Ureter (tissue), 1 donor: ENCODE data around the gene PRDM2. TPM values are rescaled to one million over a fixed set of nuclear protein-coding genes. Genes with fewer than 3 reads are reported as not detected.
A peak's percentile ranks its signal among the peaks of the same experiment; 100 is the strongest.
"Not testable (repeated sequence)": the region's sequence is repeated elsewhere in the genome, so short reads cannot be mapped to it uniquely, and the experiment has no call there.

Experiments
- DNase-seq: peaks from one replicate; pipeline ENCODE4 v3.0.0-alpha.2; 2020; ENCODE audit warnings: low spot score
- total RNA-seq: library from RNA; stranded (reverse); gene quantifications from one replicate; pipeline ENCODE4 v1.2.4, GENCODE V29; 2023
- donor health status: DM: yes; HTN: yes; CAD: no.

PRDM2 gene
- total RNA-seq, 1 donor from 2014 or later: 83.1 TPM

GRCh38 chr1:13700521-13701270 is 708 bp downstream of the PRDM2 start:
- peak; percentile 45 for DNase-seq

GRCh38 chr1:13701271-13701640 is 1.3 kb downstream of the PRDM2 start:
- no peak for DNase-seq

GRCh38 chr1:13702425-13703127 is 2.6 kb downstream of the PRDM2 start:
- no peak for DNase-seq

- no peak for DNase-seq
Measured at GRCh38 chr1:13703128-13703513, 3.1 kb downstream of the PRDM2 start.

- no peak for DNase-seq
Measured at GRCh38 chr1:13703558-13704490, 3.8 kb downstream of the PRDM2 start.

- no peak for DNase-seq
Measured at GRCh38 chr1:13706046-13706445, 6.1 kb downstream of the PRDM2 start.

GRCh38 chr1:13707164-13707563 is 7.2 kb downstream of the PRDM2 start:
- no peak for DNase-seq

- no peak for DNase-seq
Measured at GRCh38 chr1:13708380-13708982, 8.5 kb downstream of the PRDM2 start.

- no peak for DNase-seq
Measured at GRCh38 chr1:13710086-13710485, 10.1 kb downstream of the PRDM2 start.

GRCh38 chr1:13714851-13715250 is 14.9 kb downstream of the PRDM2 start:
- DNase-seq: no peak

GRCh38 chr1:13715616-13716287 is 15.8 kb downstream of the PRDM2 start:
- not testable (repeated sequence) for DNase-seq

GRCh38 chr1:13722808-13723360 is 22.9 kb downstream of the PRDM2 start:
- DNase-seq: no peak

GRCh38 chr1:13723810-13724209 is 23.8 kb downstream of the PRDM2 start:
- DNase-seq: no peak

GRCh38 chr1:13725714-13726175 is 25.8 kb downstream of the PRDM2 start:
- DNase-seq: no peak

GRCh38 chr1:13728091-13728715 is 28.2 kb downstream of the PRDM2 start:
- DNase-seq: no peak

GRCh38 chr1:13730291-13730690 is 30.3 kb downstream of the PRDM2 start:
- DNase-seq: no peak

GRCh38 chr1:13730751-13731482 is 30.9 kb downstream of the PRDM2 start:
- DNase-seq: peak; percentile 60

GRCh38 chr1:13731897-13732296 is 31.9 kb downstream of the PRDM2 start:
- DNase-seq: no peak

GRCh38 chr1:13732971-13733667 is 33.1 kb downstream of the PRDM2 start:
- no peak for DNase-seq
